ENCODE results near the gene KCND2. TPM values are rescaled to one million over a fixed set of nuclear protein-coding genes. Genes with fewer than 3 reads are reported as not detected.

KCND2 gene
- total and polyA plus RNA-seq, 2 of the 8 experiments (the other 6 are each of a cell fraction or from before 2014, with no cell fraction given), result 4.6 to 7.7 TPM

GRCh38 chr7:120274482-120274881, 1.5 kb downstream of the KCND2 start:
- Histone ChIP-seq H3K9ac (replicated peaks in 1 of 4; ENCODE audit: extremely low read depth in 1 of 4, low read depth in 3 of 4, low read length in 3 of 4) (no peak overlapping the region), H2AFZ (ENCODE audit: low read length) (no peak overlapping the region), H3K56ac (replicated peaks; ENCODE audit: insufficient read length, low read depth, low read length) (no peak overlapping the region), H3K14ac (ENCODE audit: insufficient read length) (no peak overlapping the region), H3K79me2 (ENCODE audit: control insufficient read depth in 1 of 2, insufficient read depth in 2 of 2, low read length in 2 of 2) (peaks cover 0 to 44% of the 10 kb centered on the region in 2 experiments; a peak in 2 of 4 replicates), H2BK120ac (replicated peaks; ENCODE audit: low read depth, low read length) (no peak overlapping the region), H2AK5ac (ENCODE audit: low read depth, low read length) (no peak overlapping the region), H3K4ac (replicated peaks; ENCODE audit: insufficient read length, low read depth, low read length) (no peak overlapping the region), H3K36me3 (ENCODE audit: control insufficient read depth in 2 of 4, insufficient read depth in 4 of 4, low read length in 3 of 4) (peaks cover 0 to 3% (median 0%) of the 10 kb centered on the region in 4 experiments; a peak in 2 of 8 replicates), H3K27me3 (replicated peaks in 1 of 4; ENCODE audit: control insufficient read depth in 3 of 4, extremely low read depth in 1 of 4, insufficient read depth in 3 of 4, low read length in 3 of 4) (peaks cover 0 to 15% (median 8%) of the 10 kb centered on the region in 4 experiments; a peak in 5 of 7 replicates), H4K20me1 (replicated peaks in 1 of 2; ENCODE audit: control insufficient read depth in 1 of 2, insufficient read depth in 2 of 2, low read length in 2 of 2) (no peaks in the 10 kb centered on the region), H2BK12ac (ENCODE audit: low read depth, low read length) (no peak overlapping the region), H3K23ac (ENCODE audit: insufficient read length) (no peak overlapping the region), H2BK15ac (ENCODE audit: low read length) (no peak overlapping the region), H4K8ac (ENCODE audit: extremely low read depth, insufficient read depth, low read length) (no peak overlapping the region), H3K9me3 (ENCODE audit: insufficient read depth in 2 of 2, low read depth in 1 of 2, low read length in 1 of 2) (no peaks in the 10 kb centered on the region), H2BK20ac (ENCODE audit: low read length) (no peak overlapping the region), H2BK5ac (ENCODE audit: low read depth, low read length) (no peak overlapping the region), H3K23me2 (ENCODE audit: low read depth, low read length) (peaks cover 12% of the 10 kb centered on the region), H3K4me1 (replicated peaks in 1 of 4; ENCODE audit: control insufficient read depth in 3 of 4, insufficient read depth in 4 of 4, low read length in 3 of 4) (peaks cover 3 to 11% (median 8%) of the 10 kb centered on the region in 4 experiments), H4K5ac (ENCODE audit: insufficient read length, low read depth, low read length) (no peak overlapping the region), H3K18ac (ENCODE audit: extremely low read depth, low read length) (no peak overlapping the region), H3K4me2 (ENCODE audit: insufficient read depth in 1 of 2, low read depth in 2 of 2, low read length in 2 of 2) (peak overlapping the region; percentile 63 to 78), H4K91ac (replicated peaks; ENCODE audit: insufficient read length, low read length) (no peak overlapping the region), H3K79me1 (ENCODE audit: low read depth, low read length) (peaks cover 4% of the 10 kb centered on the region; the same call in 1 of the 2 replicates), H3K4me3 (ENCODE audit: extremely low read depth in 1 of 4, insufficient read depth in 2 of 4, low read depth in 3 of 4, low read length in 4 of 4) (peak overlapping the region in 2 of 4 experiments; percentile 61 to 93; a peak in 6 of 8 replicates), H3K27ac (ENCODE audit: low read depth, low read length) (no peak overlapping the region)
- TF ChIP-seq POLR2AphosphoS5 (IDR thresholded peaks at IDR 0.05; ENCODE audit: low read depth, low read length) (no peak), BCL11A (IDR thresholded peaks at IDR 0.05; ENCODE audit: low read depth in 2 of 2, low read length in 2 of 2) (no peak), SRF (IDR thresholded peaks at IDR 0.05; ENCODE audit: low read depth, low read length) (no peak), GTF2F1 (IDR thresholded peaks at IDR 0.05; ENCODE audit: borderline replicate concordance, low read depth, low read length) (no peak), NANOG (IDR thresholded peaks at IDR 0.05; ENCODE audit: insufficient read depth, low read depth, low read length, poor library complexity, severe bottlenecking) (no peak), JUND (IDR thresholded peaks at IDR 0.05; ENCODE audit: low read length) (no peak), RXRA (IDR thresholded peaks at IDR 0.05; ENCODE audit: insufficient read depth, low read depth, low read length) (no peak), EGR1 (IDR thresholded peaks at IDR 0.05; ENCODE audit: borderline replicate concordance, low read depth, low read length) (no peak), SIRT6 (IDR thresholded peaks at IDR 0.05; ENCODE audit: low read length) (no peak)
- ChIA-PET POLR2A (ENCODE audit: partially characterized antibody) (interaction anchor here (1.3 kb wide), 1 partner anchor 10 kb away, joined by 3 read pairs; no protein-coding TSS in a partner anchor), CTCF (ENCODE audit: partially characterized antibody) (interaction anchor here (1.1 to 2.0 kb wide), 3 partner anchors 14 to 339 kb away, joined by 3 to 11 read pairs (median 7); no protein-coding TSS in a partner anchor)
- DNase-seq (ENCODE audit: low read depth in 1 of 2, low spot score in 2 of 2) (no peak), FAIRE-seq (no peak)
- 89% methylated on average over 16 of the region's 16 CpGs; no CpG with 5 or more reads in 1 of the 2 experiments for WGBS, 2 experiments (ENCODE audit: extremely low coverage in 1 of 2, insufficient coverage in 1 of 2, insufficient read length in 1 of 2, insufficient replicate concordance in 2 of 2, low coverage in 1 of 2, low lambda C conversion rate in 2 of 2, missing lambda C conversion rate in 1 of 2)
